ENCODE results near the gene P3H1. TPM values are rescaled to one million over a fixed set of nuclear protein-coding genes. Genes with fewer than 3 reads are reported as not detected.
"Not testable (repeated sequence)": the region's sequence is repeated elsewhere in the genome, so short reads cannot be mapped to it uniquely, and the experiment has no call there.

The P3H1 gene
- polyA plus RNA-seq, 1 of the 3 experiments (the other 2 are of a cell fraction): 66.8 TPM

GRCh38 chr1:42720868-42721267, 46.0 kb downstream of the P3H1 start (continued):
- no peak for TF ChIP-seq REST (IDR thresholded peaks at IDR 0.05; ENCODE audit: low read depth, low read length)
- no peak for TF ChIP-seq NFIC (IDR thresholded peaks at IDR 0.05; ENCODE audit: borderline replicate concordance)
- no peak for TF ChIP-seq SMC3 (IDR thresholded peaks at IDR 0.05; ENCODE audit: low read depth, low read length)
- TF ChIP-seq GATA2 (CRISPR knock-in tag; IDR thresholded peaks at IDR 0.05): no peak
- no peak for TF ChIP-seq RAD21 (IDR thresholded peaks at IDR 0.05; ENCODE audit: low read length)
- no peak for TF ChIP-seq TEAD4 (IDR thresholded peaks at IDR 0.05; ENCODE audit: borderline replicate concordance, insufficient read depth)
- no peak for TF ChIP-seq CHD2 (IDR thresholded peaks at IDR 0.05; ENCODE audit: low read length, partially characterized antibody)
- TF ChIP-seq TCF12 (IDR thresholded peaks at IDR 0.05): no peak

- peaks cover 4 to 51% of the 10 kb centered on the region in 2 experiments for H3K36me3 ChIP-seq (replicated peaks in 1 of 2; ENCODE audit: control insufficient read depth in 1 of 2, insufficient read depth in 2 of 2, low read length in 1 of 2)
- H3K4me2 ChIP-seq; DNase-seq; H3K27ac ChIP-seq (ENCODE audit: low read depth in 2 of 2, low read length in 1 of 2); POLR2A ChIA-PET; H3K4me1 ChIP-seq (ENCODE audit: control insufficient read depth in 1 of 2, insufficient read depth in 2 of 2, low read depth in 1 of 2, low read length in 1 of 2); H2AFZ ChIP-seq (ENCODE audit: low read depth); H3F3A ChIP-seq (replicated peaks; ENCODE audit: insufficient read depth); H4K20me1 ChIP-seq (ENCODE audit: insufficient read depth); H3K27me3 ChIP-seq (ENCODE audit: insufficient read depth); CTCF ChIA-PET; H3K9ac ChIP-seq; H3K4me3 ChIP-seq (ENCODE audit: low read depth in 2 of 2, low read length in 1 of 2); H3K9me2 ChIP-seq: not testable (repeated sequence)
- peaks cover 13% of the 10 kb centered on the region; the same call in 1 of the 2 replicates for H3K9me3 ChIP-seq
- peaks cover 37% of the 10 kb centered on the region for H3K79me2 ChIP-seq (ENCODE audit: insufficient read depth)
These were observed 52.4 kb downstream of the P3H1 start for GRCh38 chr1:42714441-42714840.

GRCh38 chr1:42713293-42713692, 53.5 kb downstream of the P3H1 start:
- Histone ChIP-seq H3K4me1 (ENCODE audit: control insufficient read depth in 1 of 2, insufficient read depth in 2 of 2, low read depth in 1 of 2, low read length in 1 of 2) (no peaks in the 10 kb centered on the region), H3K79me2 (ENCODE audit: insufficient read depth) (peaks cover 37% of the 10 kb centered on the region), H2AFZ (ENCODE audit: low read depth) (no peak overlapping the region), H3K9me3 (peaks cover 13% of the 10 kb centered on the region; the same call in 1 of the 2 replicates), H3K36me3 (replicated peaks in 1 of 2; ENCODE audit: control insufficient read depth in 1 of 2, insufficient read depth in 2 of 2, low read length in 1 of 2) (peaks cover 4 to 52% of the 10 kb centered on the region in 2 experiments), H3K9ac (no peak overlapping the region), H3K4me2 (no peak overlapping the region), H4K20me1 (ENCODE audit: insufficient read depth) (no peaks in the 10 kb centered on the region), H3F3A (replicated peaks; ENCODE audit: insufficient read depth) (peaks cover 5% of the 10 kb centered on the region), H3K27ac (ENCODE audit: low read depth in 2 of 2, low read length in 1 of 2) (no peak overlapping the region), H3K27me3 (ENCODE audit: insufficient read depth) (no peaks in the 10 kb centered on the region), H3K4me3 (ENCODE audit: low read depth in 2 of 2, low read length in 1 of 2) (no peak overlapping the region), H3K9me2 (no peaks in the 10 kb centered on the region)
- POLR2A ChIA-PET: no interaction called here
- no peak for DNase-seq
- CTCF ChIA-PET: no interaction called here
- TF ChIP-seq SMC3 (IDR thresholded peaks at IDR 0.05; ENCODE audit: low read depth, low read length) (no peak), POLR2AphosphoS5 (IDR thresholded peaks at IDR 0.05; ENCODE audit: low read depth, low read length) (no peak), MAX (IDR thresholded peaks at IDR 0.05; ENCODE audit: low read depth) (no peak), ZBTB33 (IDR thresholded peaks at IDR 0.05; ENCODE audit: borderline replicate concordance, low read depth) (no peak), RCOR1 (IDR thresholded peaks at IDR 0.05; ENCODE audit: low read length) (no peak), FOSL2 (IDR thresholded peaks at IDR 0.05; ENCODE audit: borderline replicate concordance, low read depth) (no peak), FOXJ3 (CRISPR knock-in tag; IDR thresholded peaks at IDR 0.05) (no peak), YY1 (IDR thresholded peaks at IDR 0.05; ENCODE audit: low read depth) (no peak), EP300 (IDR thresholded peaks at IDR 0.05; ENCODE audit: borderline replicate concordance in 1 of 2, low read depth in 1 of 2, low read length in 1 of 2) (no peak), TAF1 (IDR thresholded peaks at IDR 0.05; ENCODE audit: borderline replicate concordance, low read depth, low read length) (no peak), MEF2A (IDR thresholded peaks at IDR 0.05; ENCODE audit: borderline replicate concordance, low read depth) (no peak), GATA2 (CRISPR knock-in tag; IDR thresholded peaks at IDR 0.05) (no peak), TCF12 (IDR thresholded peaks at IDR 0.05) (no peak), FOXM1 (IDR thresholded peaks at IDR 0.05; ENCODE audit: low read depth) (no peak), CTCF (IDR thresholded peaks at IDR 0.05) (no peak)

All from SK-N-SH (cell line).